Measurements from ENCODE around the gene C16orf96. TPM values are rescaled to one million over a fixed set of nuclear protein-coding genes. Genes with fewer than 3 reads are reported as not detected.

C16orf96 gene
- total RNA-seq = under 0.01 and 0.17 TPM in 2 replicates

DNA sequence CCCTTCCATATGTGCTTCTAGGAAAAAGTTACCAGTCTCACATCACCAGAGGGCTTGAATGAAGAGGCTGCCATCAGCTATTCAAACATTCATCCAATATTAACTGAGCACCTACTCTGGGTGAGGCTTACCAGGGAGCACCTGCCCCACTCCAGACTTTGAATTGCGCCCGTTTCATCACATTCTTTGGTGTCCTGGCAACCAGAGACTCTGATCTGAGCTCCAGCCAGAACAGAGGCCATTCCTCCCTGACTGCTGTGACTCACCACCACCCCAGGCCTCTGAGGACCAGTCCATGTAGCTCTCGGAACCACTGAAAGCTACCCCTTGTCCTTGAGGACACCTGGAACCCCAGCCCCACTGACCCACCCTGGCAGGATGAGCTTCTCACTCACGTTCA is at the start of gene C16orf96:
Gene C16orf96, plus strand, starts transcription at position 229 of the 400 bp plus-strand sequence. Its CDS starts 150 bp downstream, at position 379.

DNA sequence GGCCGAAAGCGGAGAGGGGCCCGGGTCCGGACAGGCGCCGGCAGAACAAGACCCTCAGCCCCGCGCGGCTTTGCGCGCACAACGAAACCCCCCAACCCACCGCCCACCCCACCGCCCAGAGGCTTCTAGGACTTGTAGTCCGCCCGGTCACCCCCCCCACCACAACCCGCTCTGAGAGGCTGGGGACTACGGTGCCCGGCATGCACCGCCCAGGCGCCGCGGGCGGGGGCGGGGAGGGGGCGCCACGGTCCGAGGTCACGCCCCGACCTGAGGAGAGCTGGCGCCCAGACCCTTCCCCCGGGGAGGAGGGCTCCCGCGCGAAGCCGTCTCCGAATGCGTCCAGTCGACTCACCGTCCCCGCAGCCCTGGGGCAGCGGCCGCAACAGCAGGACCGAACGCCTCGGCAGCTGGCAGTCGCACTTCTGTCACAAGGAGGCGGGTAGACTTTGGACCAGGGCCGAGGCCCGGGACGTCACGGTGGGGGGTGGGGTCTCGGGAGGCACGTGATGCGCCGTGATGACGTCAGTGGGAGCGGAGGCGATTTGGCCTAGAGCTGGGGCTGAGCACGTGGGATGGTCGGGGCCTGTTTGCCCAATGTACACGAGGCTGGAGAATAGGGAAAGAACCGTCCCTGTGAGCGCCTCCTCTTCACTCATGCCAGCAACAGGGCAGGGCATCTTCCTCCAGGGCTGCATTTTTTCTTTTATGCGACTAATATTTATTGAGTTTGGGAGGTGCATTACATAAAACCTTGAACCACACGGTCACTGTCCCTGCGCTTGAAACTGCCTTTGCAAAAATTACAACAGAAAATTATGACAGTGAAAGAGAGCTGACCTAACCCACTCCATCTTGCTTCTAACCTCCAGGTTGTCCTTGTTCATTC is 17.5 kb upstream of the C16orf96 start, which contains the start of gene CDIP1:
Gene CDIP1, minus strand, starts transcription at position 424 of the 886 bp plus-strand sequence. CDS start 24,643 bp downstream, outside the sequence.

DNA sequence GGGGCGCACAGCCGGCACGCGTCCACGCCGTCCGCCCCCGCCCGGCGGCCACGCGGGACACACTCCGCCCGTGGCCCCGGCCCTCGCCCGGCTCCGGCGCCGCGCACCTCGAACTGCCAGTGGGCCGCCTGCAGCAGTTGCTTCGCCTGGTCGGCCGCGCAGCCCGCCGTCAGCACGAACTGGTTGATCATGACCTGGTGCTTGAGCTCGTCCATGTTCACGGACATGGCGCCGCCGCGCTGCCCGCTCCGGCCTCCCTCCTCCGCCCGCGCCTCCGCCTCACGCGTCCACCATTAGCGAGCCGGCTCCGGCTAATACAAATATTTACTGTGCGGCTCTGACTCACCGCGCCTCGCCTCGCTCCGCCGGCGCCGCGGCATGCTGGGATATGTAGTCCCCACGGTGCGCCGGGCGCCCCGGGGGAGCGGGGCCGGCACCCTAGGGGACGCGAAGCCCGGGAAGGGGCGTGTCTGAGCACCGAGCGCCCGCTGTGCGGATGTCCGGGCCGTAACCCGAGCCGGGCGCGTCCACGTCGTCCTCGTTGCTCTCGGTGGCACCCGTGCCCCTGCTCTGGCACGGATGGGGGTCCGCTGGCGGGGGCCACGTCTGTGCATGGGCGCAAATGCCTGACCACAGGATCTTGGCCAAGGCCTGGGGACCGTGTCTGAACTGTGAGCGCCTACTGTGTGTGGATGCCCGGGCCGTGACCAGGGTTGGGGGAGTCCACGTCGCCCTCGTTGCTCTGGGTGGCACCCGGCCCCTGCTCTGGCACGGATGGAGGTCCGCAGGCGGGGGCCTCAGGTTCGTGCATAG is 58.6 kb downstream of the C16orf96 start, which contains the start of gene UBALD1:
Gene UBALD1, minus strand, starts transcription at position 318 of the 813 bp plus-strand sequence. Its CDS starts 91 bp downstream, at position 227.

DNA sequence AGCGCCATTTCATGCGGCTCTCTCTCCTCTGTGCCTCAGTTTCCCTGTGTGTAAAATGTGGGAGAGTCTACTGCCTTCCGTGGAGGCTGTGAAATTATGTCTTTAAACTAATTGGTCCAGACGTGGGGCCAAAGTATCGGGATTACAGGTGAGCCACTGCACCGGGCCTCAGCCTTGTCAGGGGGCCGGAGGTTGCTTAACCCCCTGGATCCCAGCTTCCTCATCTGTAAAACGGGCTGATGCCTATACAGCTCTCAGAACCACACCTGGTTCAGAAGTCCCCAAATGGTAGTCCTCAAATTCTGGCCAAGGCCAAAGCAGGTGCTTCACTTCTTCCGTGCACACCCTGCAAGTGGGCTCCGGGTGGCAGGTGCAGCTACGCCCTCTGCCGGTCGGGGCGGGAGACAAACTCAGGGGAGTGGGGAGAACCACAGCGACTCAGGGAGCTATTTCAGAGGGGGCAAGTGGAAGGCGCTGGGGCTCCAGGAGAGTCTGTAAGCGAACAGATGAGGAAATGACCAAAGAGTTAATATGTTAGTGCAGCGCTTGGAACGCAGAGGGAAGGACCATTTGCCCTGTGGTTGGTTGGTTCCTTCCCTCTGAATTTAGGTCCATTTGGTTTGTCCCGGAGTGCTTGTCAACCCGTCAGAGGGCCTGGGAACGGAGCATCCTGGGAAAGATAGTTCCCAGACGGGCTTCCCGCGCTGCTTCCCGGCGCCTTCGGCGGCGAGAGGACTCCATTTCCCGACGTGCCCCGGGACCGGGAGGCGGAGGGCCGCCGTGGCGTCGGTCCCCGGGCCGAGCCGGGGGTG is 68.1 kb downstream of the C16orf96 start, which contains the start of gene MGRN1:
Gene MGRN1, plus strand, starts transcription at position 812 of the 812 bp plus-strand sequence. CDS start 135 bp downstream, outside the sequence.

Other genes with a start within 250 kb of the C16orf96 start
- 3.2 and 3.3 TPM in 2 replicates for gene GLIS2, start 240.3 kb upstream of the C16orf96 start, total RNA-seq
- gene PAM16, start 205.0 kb upstream of the C16orf96 start, total RNA-seq = 60.5 and 73.1 TPM in 2 replicates
- gene VASN, start 184.5 kb upstream of the C16orf96 start, total RNA-seq = 69.6 and 76.8 TPM in 2 replicates
- gene CORO7, start 139.7 kb upstream of the C16orf96 start, total RNA-seq = 12.1 and 12.8 TPM in 2 replicates
- gene DNAJA3, start 130.5 kb upstream of the C16orf96 start, total RNA-seq = 51.4 and 52.9 TPM in 2 replicates
- gene NMRAL1, start 81.7 kb upstream of the C16orf96 start, total RNA-seq = 89.6 and 101 TPM in 2 replicates
- 54.1 and 60.0 TPM in 2 replicates for gene HMOX2, start 79.9 kb upstream of the C16orf96 start, total RNA-seq
- gene CDIP1, start 17.6 kb upstream of the C16orf96 start, total RNA-seq = 8.0 and 9.9 TPM in 2 replicates
- gene UBALD1, start 58.5 kb downstream of the C16orf96 start, total RNA-seq = 8.6 and 11.0 TPM in 2 replicates
- 26.0 and 28.9 TPM in 2 replicates for gene MGRN1, start 68.5 kb downstream of the C16orf96 start, total RNA-seq
- 22.9 and 23.8 TPM in 2 replicates for gene NUDT16L1, start 137.2 kb downstream of the C16orf96 start, total RNA-seq
- 10.4 and 10.8 TPM in 2 replicates for gene ANKS3, start 177.9 kb downstream of the C16orf96 start, total RNA-seq
- 0.30 and 1.5 TPM in 2 replicates for gene DNAAF8, start 178.2 kb downstream of the C16orf96 start, total RNA-seq
- gene ZNF500, start 210.8 kb downstream of the C16orf96 start, total RNA-seq = 7.9 and 8.6 TPM in 2 replicates
- not detected in 2 replicates for gene SEPTIN12, start 232.0 kb downstream of the C16orf96 start, total RNA-seq
- gene SMIM22, start 239.0 kb downstream of the C16orf96 start, total RNA-seq = not detected in 2 replicates
- 18.3 and 27.1 TPM in 2 replicates for gene ROGDI, start 246.3 kb downstream of the C16orf96 start, total RNA-seq